Mucosa of descending colon (tissue), 3 donors: ENCODE results near the gene BCKDK. TPM values are rescaled to one million over a fixed set of nuclear protein-coding genes. Genes with fewer than 3 reads are reported as not detected.
A peak's percentile ranks its signal among the peaks of the same experiment; 100 is the strongest.
"Not testable (repeated sequence)": the region's sequence is repeated elsewhere in the genome, so short reads cannot be mapped to it uniquely, and the experiment has no call there.

Experiments used
- ATAC-seq: fragments of 200-7000 bp; cut with Tn5 transposase; one replicate; pipeline ENCODE4 v1.9.1; 2020; ENCODE audit warnings: mild to moderate bottlenecking, moderate library complexity
- DNase-seq, 3 donors: peaks; one replicate each; pipeline ENCODE4 v3.0.0-alpha.2; 2020
- H3K36me3 ChIP-seq: fragments of 200-600 bp; one replicate; pipeline ENCODE4 v1.8.0; 2021; ENCODE audit warnings: low read depth, mild to moderate bottlenecking
- H3K4me1 ChIP-seq: fragments of 200-600 bp; one replicate; pipeline ENCODE4 v1.8.0; 2021; ENCODE audit warnings: low read depth, mild to moderate bottlenecking
- H3K4me3 ChIP-seq: fragments of 200-600 bp; one replicate; pipeline ENCODE4 v1.8.0; 2021; ENCODE audit warnings: mild to moderate bottlenecking
- H3K9me3 ChIP-seq: fragments of 200-600 bp; one replicate; pipeline ENCODE4 v1.8.0; 2021; ENCODE audit warnings: mild to moderate bottlenecking
- intact Hi-C, 2 donors: fragments of 100-400 bp; cut with DNase I in 1 of 2; cut with micrococcal nuclease in 1 of 2; formaldehyde crosslinking; loops; one replicate each; pipeline versions ENCODE4 v1.11.0 to v1.11.1; 2022; cut with DNase I, micrococcal nuclease
- total RNA-seq, 3 donors: library from RNA; stranded (reverse); fragmentation: NEBNext Ultra II Directional in 2 of 3; extraction: Animal tissue kit (Norgen Biotek cat#: 25700) in 2 of 3; gene quantifications; one replicate each; pipeline versions ENCODE4 v1.2.1 to v1.2.4, GENCODE V29; 2021 to 2023
- TF ChIP-seq, protein P1 (sequence below): fragments of 200-600 bp; IDR thresholded peaks from one replicate; pipeline ENCODE4 v1.8.0; 2022; ENCODE audit warnings: antibody characterized with exemption, mild to moderate bottlenecking
- donor health status: DM: no; HTN: no; CAD: no; lungs with moderate emphysema.
- donor health status: DM: no; HTN: no; CAD: no.
- donor health status: DM: no; HTN: yes; CAD: no.

The BCKDK gene
- total RNA-seq, 3 donors from 2014 or later: 31.7 to 40.1 (median 36.6) TPM

DNA sequence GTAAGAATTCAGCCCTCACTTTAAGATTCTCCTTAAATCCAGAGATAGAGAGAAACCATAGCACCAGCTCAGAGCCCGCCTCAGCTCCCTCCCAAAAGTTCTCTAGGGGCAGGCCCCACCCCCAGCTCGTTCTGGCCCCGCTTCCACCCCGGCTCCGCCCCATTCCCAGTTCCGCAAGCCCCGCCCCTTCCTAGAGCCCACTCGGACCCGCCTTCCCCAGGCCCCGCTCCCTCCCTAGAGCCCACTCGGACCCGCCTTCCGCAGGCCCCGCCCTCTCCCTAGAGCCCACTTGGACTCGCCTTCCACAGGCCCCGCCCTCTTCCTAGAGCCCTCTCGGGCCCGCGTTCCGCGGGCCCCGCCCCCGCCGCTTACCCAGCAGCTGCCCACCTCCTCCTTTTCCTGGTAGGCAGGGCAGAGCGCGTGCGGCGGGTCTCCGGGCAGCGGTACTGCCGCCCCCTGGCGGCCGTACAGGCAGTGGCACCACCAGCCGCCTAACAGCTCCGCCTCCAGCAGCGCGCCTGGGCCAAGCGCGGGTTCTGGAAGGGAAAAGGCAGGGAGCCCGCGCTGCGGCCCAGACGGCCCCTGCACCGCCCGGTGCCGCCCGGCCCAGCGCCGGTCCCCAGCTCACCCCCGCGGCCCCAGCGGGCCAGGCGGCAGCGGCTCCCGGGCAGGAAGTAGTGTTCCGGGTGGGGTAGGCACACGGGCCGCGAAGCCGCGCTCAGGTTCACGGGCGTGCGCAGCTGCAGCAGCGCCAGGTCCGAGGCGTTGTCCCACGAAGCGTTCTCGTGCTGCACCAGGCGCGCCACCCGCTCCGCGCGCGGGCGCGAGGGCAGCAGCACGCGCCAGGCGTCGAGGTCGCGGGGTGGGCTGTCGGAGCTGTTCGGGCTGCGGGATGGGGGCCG lies 34.2 kb downstream of the BCKDK start:
- Histone ChIP-seq H3K4me3 (peak overlapping the region; percentile 11), H3K9me3 (no peaks in the 10 kb centered on the region), H3K4me1 (peaks cover 29% of the 10 kb centered on the region), H3K36me3 (peaks cover 3% of the 10 kb centered on the region)
- DNase-seq (peak; percentile 98 to 100 (median 100)), ATAC-seq (peak; percentile 88)
- TF ChIP-seq, protein P1, sequence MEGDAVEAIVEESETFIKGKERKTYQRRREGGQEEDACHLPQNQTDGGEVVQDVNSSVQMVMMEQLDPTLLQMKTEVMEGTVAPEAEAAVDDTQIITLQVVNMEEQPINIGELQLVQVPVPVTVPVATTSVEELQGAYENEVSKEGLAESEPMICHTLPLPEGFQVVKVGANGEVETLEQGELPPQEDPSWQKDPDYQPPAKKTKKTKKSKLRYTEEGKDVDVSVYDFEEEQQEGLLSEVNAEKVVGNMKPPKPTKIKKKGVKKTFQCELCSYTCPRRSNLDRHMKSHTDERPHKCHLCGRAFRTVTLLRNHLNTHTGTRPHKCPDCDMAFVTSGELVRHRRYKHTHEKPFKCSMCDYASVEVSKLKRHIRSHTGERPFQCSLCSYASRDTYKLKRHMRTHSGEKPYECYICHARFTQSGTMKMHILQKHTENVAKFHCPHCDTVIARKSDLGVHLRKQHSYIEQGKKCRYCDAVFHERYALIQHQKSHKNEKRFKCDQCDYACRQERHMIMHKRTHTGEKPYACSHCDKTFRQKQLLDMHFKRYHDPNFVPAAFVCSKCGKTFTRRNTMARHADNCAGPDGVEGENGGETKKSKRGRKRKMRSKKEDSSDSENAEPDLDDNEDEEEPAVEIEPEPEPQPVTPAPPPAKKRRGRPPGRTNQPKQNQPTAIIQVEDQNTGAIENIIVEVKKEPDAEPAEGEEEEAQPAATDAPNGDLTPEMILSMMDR: peak; percentile 93
- intact Hi-C loops: loop anchor here in 1 of 2 donors (10.0 kb wide), 1 partner anchor 158 kb away; the partner anchor contains the start of gene HSD3B7

DNA sequence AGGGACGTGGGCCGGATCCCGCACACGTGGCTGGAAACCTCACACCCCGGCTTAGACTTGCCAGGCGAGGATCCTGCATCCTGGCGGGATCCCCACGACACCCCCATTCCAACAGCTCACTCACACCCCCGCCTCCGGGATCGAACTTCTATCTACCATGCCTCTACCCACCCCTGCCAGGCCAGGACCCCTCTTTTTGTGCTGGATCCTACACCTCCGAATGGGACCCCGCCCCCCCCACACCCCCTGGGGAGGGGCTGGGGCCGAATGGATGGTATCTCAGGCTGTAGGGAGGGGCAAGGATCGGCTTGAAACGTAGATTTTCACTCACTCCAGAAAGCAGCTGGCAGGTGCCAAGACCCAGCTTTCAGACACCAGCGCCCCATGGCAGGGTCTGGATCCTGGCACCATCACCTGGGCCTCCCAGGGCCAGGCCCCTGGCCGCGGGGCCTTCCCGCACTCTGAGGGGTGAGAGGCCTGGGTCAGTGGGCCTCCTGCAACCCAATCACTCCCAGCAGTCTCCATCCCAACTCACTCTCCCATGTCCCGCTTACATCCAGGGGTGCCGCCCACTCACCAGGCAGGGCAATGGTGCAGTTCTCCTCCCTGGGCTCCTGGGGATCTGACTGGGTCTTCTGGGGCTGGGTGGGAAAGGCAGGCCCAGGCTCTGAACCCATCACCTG lies 35.0 kb downstream of the BCKDK start:
- intact Hi-C loops: loop anchor here in 1 of 2 donors (10.0 kb wide), 1 partner anchor 158 kb away; the partner anchor contains the start of gene HSD3B7
- peaks cover 3% of the 10 kb centered on the region for H3K36me3 ChIP-seq
- ATAC-seq: no peak
- H3K4me3 ChIP-seq: no peak overlapping the region
- TF ChIP-seq, protein P1: no peak
- H3K4me1 ChIP-seq: peaks cover 29% of the 10 kb centered on the region
- DNase-seq: peak; percentile 57 to 72 (median 62)
- no peaks in the 10 kb centered on the region for H3K9me3 ChIP-seq

- ATAC-seq: no peak
- TF ChIP-seq, protein P1: no peak
- no peaks in the 10 kb centered on the region for H3K9me3 ChIP-seq
- peaks cover 29% of the 10 kb centered on the region for H3K4me1 ChIP-seq
- H3K4me3 ChIP-seq: no peak overlapping the region
- intact Hi-C loops: loop anchor here in 1 of 2 donors (10.0 kb wide), 1 partner anchor 159 kb away; the partner anchor contains the start of gene HSD3B7
- peak in 1 of 3 donors; percentile 41 for DNase-seq
- peaks cover 3% of the 10 kb centered on the region for H3K36me3 ChIP-seq
Measured at GRCh38 chr16:31143694-31144148, 35.5 kb downstream of the BCKDK start.

GRCh38 chr16:31144418-31144817 lies 36.2 kb downstream of the BCKDK start:
- H3K36me3 ChIP-seq, ATAC-seq, H3K4me3 ChIP-seq, DNase-seq, H3K9me3 ChIP-seq: not testable (repeated sequence)
- intact Hi-C loops: loop anchor here in 1 of 2 donors (10.0 kb wide), 1 partner anchor 160 kb away; the partner anchor contains the start of gene HSD3B7
- H3K4me1 ChIP-seq: peaks cover 22% of the 10 kb centered on the region

- intact Hi-C loops: loop anchor here in 1 of 2 donors (10.0 kb wide), 1 partner anchor 161 kb away; the partner anchor contains the start of gene HSD3B7
- Histone ChIP-seq H3K4me3 (no peak overlapping the region), H3K9me3 (no peaks in the 10 kb centered on the region), H3K36me3 (peaks cover 3% of the 10 kb centered on the region), H3K4me1 (peaks cover 14% of the 10 kb centered on the region)
- no peak for ATAC-seq
- TF ChIP-seq, protein P1: no peak
- peak in 1 of 3 donors; percentile 34 for DNase-seq
Measured at GRCh38 chr16:31145398-31145990, 37.3 kb downstream of the BCKDK start.
